ENCODE data around the gene ARHGAP45.
"Not testable (repeated sequence)": the region's sequence is repeated elsewhere in the genome, so short reads cannot be mapped to it uniquely, and the experiment has no call there.

ARHGAP45 gene

DNA sequence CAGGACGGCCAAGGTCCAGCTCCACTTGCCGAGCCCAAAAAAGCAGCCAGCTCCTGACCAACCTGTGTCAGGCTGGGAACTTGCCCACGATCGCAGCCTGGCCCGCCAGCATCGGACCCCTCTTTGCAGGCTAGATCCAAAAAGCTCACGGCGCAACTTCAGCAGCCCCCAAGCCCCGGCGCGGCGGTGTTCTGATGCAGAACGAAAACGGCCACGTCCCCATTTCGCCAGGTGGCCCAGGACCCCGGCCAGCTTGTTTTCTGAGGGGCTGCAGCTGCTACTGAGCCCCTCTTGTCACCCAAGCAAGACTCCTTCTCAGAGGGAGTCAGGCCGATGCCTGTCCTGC lies 47.4 kb upstream of the ARHGAP45 start:
- H2BK5ac ChIP-seq (ENCODE audit: low read length): peak overlapping the region; percentile 0
- H3K27ac ChIP-seq (replicated peaks; ENCODE audit: low read length): no peak overlapping the region
- H3K4ac ChIP-seq (ENCODE audit: low read length): no peak overlapping the region
- no peak overlapping the region for H2BK15ac ChIP-seq (ENCODE audit: low read length)
- H3K14ac ChIP-seq (ENCODE audit: low read length): no peak overlapping the region
- peak overlapping the region; percentile 88 to 98 for H3K4me3 ChIP-seq (ENCODE audit: low read length in 2 of 2)
- peak overlapping the region; percentile 41 for H2AK5ac ChIP-seq (ENCODE audit: low read depth, low read length)
- H3K27me3 ChIP-seq (ENCODE audit: control insufficient read depth in 3 of 3, insufficient read depth in 3 of 3, low read depth in 1 of 3, low read length in 3 of 3): no peaks in the 10 kb centered on the region
- H3K18ac ChIP-seq (ENCODE audit: low read length): peak overlapping the region; percentile 64
- H2BK12ac ChIP-seq (ENCODE audit: low read length): no peak overlapping the region
- H4K8ac ChIP-seq (ENCODE audit: low read depth, low read length): peak overlapping the region; percentile 17
- peaks cover 24 to 37% of the 10 kb centered on the region in 2 donors for H3K4me1 ChIP-seq (ENCODE audit: control insufficient read depth in 2 of 2, insufficient read depth in 1 of 2, low read depth in 1 of 2, low read length in 2 of 2)
- H3K79me1 ChIP-seq (ENCODE audit: low read depth, low read length): peaks cover 47% of the 10 kb centered on the region
- no peak overlapping the region for H2AFZ ChIP-seq (ENCODE audit: low read length)
- peak overlapping the region; percentile 94 for H3K23ac ChIP-seq (ENCODE audit: low read depth, low read length, poor library complexity)
- H3K9me3 ChIP-seq (replicated peaks in 1 of 2; ENCODE audit: control insufficient read depth in 2 of 2, insufficient read depth in 1 of 2, low read depth in 1 of 2, low read length in 2 of 2): no peaks in the 10 kb centered on the region
- H3K9ac ChIP-seq (ENCODE audit: low read depth, low read length, poor library complexity): peak overlapping the region; percentile 98
- peaks cover 0 to 15% of the 10 kb centered on the region in 2 donors for H3K36me3 ChIP-seq (replicated peaks in 1 of 2; ENCODE audit: control insufficient read depth in 2 of 2, insufficient read depth in 2 of 2, low read length in 2 of 2)
- no peak for DNase-seq (ENCODE audit: low spot score)
- H2BK120ac ChIP-seq (ENCODE audit: low read depth, low read length): peak overlapping the region; percentile 61
- H3K4me2 ChIP-seq (ENCODE audit: insufficient read depth, low read length, poor library complexity, severe bottlenecking): peak overlapping the region; percentile 75
- no CpG with 5 or more reads among the region's 18 CpGs for WGBS, 2 donors (ENCODE audit: extremely low coverage in 2 of 2, insufficient read length in 2 of 2, insufficient replicate concordance in 1 of 2)
- H4K91ac ChIP-seq (ENCODE audit: low read depth, low read length, poor library complexity): peak overlapping the region; percentile 92

DNA sequence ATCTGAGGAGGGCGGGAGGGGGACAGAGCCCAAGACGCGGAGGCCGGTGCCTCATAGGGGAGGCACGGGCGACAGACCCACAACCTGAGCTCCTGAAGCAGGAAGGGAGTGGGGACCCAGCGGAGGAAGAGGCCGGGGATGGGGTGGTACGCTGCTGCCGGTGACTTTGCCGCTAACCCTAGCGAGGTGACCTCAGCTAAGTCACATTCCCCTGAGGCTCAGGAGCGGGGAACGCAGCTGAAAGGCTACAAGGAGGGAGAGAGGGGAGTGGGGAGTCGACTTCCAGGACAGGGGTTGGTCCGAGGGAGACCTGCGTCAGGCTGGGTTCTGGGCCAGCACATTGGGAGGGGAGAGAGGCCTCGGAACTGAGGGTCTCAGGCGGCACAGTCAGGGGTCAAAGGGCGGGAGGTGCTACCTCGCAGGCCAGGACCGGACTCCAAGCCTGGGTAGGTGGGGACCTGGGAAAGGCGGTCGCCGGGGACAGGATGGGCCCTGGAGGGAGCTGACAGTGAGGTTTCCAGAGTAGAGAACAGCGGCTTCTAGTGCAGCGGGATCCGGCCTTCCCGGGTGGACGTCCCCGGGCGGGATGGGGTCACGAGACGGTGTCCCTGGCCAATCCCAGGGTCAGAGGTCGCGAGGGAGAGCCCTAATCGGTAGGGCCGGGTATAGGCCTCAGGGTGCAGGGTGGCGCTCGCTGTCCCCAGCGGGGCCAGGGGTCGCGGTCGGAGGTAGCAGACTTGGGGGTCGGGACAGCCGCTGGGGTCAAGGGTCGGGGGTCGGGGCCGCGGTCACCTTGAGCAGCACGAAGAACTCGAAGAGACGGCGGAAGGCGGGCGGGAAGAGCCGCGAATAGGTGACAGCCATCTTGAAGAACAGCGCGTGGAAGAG lies 46.7 kb upstream of the ARHGAP45 start:
- no peak overlapping the region for H2BK12ac ChIP-seq (ENCODE audit: low read length)
- H3K23ac ChIP-seq (ENCODE audit: low read depth, low read length, poor library complexity): peak overlapping the region; percentile 94
- H3K4ac ChIP-seq (ENCODE audit: low read length): no peak overlapping the region
- peaks cover 24 to 37% of the 10 kb centered on the region in 2 donors for H3K4me1 ChIP-seq (ENCODE audit: control insufficient read depth in 2 of 2, insufficient read depth in 1 of 2, low read depth in 1 of 2, low read length in 2 of 2)
- H2BK120ac ChIP-seq (ENCODE audit: low read depth, low read length): peak overlapping the region; percentile 61
- peak overlapping the region; percentile 77 for H2AFZ ChIP-seq (ENCODE audit: low read length)
- no peak overlapping the region for H3K14ac ChIP-seq (ENCODE audit: low read length)
- peak overlapping the region; percentile 98 for H3K9ac ChIP-seq (ENCODE audit: low read depth, low read length, poor library complexity)
- peak overlapping the region; percentile 92 for H4K91ac ChIP-seq (ENCODE audit: low read depth, low read length, poor library complexity)
- peak overlapping the region; percentile 0 for H2BK5ac ChIP-seq (ENCODE audit: low read length)
- peaks cover 41% of the 10 kb centered on the region for H3K79me1 ChIP-seq (ENCODE audit: low read depth, low read length)
- peak overlapping the region; percentile 92 for H3K18ac ChIP-seq (ENCODE audit: low read length)
- peaks cover 0 to 10% of the 10 kb centered on the region in 2 donors for H3K36me3 ChIP-seq (replicated peaks in 1 of 2; ENCODE audit: control insufficient read depth in 2 of 2, insufficient read depth in 2 of 2, low read length in 2 of 2)
- peak overlapping the region; percentile 39 for H2BK15ac ChIP-seq (ENCODE audit: low read length)
- DNase-seq (ENCODE audit: low spot score): no peak
- peak overlapping the region; percentile 75 for H3K4me2 ChIP-seq (ENCODE audit: insufficient read depth, low read length, poor library complexity, severe bottlenecking)
- peak overlapping the region; percentile 88 to 98 for H3K4me3 ChIP-seq (ENCODE audit: low read length in 2 of 2)
- H3K9me3 ChIP-seq (replicated peaks in 1 of 2; ENCODE audit: control insufficient read depth in 2 of 2, insufficient read depth in 1 of 2, low read depth in 1 of 2, low read length in 2 of 2): no peaks in the 10 kb centered on the region
- no peaks in the 10 kb centered on the region for H3K27me3 ChIP-seq (ENCODE audit: control insufficient read depth in 3 of 3, insufficient read depth in 3 of 3, low read depth in 1 of 3, low read length in 3 of 3)
- H4K8ac ChIP-seq (ENCODE audit: low read depth, low read length): peak overlapping the region; percentile 50
- peak overlapping the region; percentile 89 for H2AK5ac ChIP-seq (ENCODE audit: low read depth, low read length)
- H3K27ac ChIP-seq (replicated peaks; ENCODE audit: low read length): no peak overlapping the region
- WGBS, 2 donors (ENCODE audit: extremely low coverage in 2 of 2, insufficient read length in 2 of 2, insufficient replicate concordance in 1 of 2): no CpG with 5 or more reads among the region's 60 CpGs

- DNase-seq (ENCODE audit: low spot score): peak; percentile 98
- WGBS, 2 donors (ENCODE audit: extremely low coverage in 2 of 2, insufficient read length in 2 of 2, insufficient replicate concordance in 1 of 2): no CpG with 5 or more reads among the region's 68 CpGs
- peak within 1 kb of the TSS; percentile 94 for H3K23ac ChIP-seq (ENCODE audit: low read depth, low read length, poor library complexity)
Observed at GRCh38 chr19:1020868-1021425, 46.0 kb upstream of the ARHGAP45 start, which contains the start of gene TMEM259. Gene TMEM259, minus strand, starts transcription at chr19:1021123. Its CDS starts 127 bp downstream, at chr19:1020996.

DNA sequence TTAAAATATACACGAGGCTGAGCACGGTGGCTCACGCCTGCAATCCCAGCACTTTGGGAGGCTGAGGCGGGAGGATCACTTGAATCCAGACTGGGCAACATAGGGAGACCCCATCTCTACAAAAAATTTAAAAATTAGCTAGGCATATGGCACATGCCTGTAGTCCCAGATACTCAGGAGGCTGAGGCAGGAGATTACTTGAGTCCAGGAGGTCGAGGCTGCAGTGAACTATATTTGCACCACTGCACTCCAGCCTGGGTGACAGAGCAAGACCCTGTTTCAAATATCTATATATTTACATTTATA lies 43.1 kb upstream of the ARHGAP45 start:
- not testable (repeated sequence) for H3K4me3 ChIP-seq (ENCODE audit: low read length in 2 of 2); H3K9me3 ChIP-seq (replicated peaks in 1 of 2; ENCODE audit: control insufficient read depth in 2 of 2, insufficient read depth in 1 of 2, low read depth in 1 of 2, low read length in 2 of 2); H2BK15ac ChIP-seq (ENCODE audit: low read length); H2BK5ac ChIP-seq (ENCODE audit: low read length); H3K4me2 ChIP-seq (ENCODE audit: insufficient read depth, low read length, poor library complexity, severe bottlenecking); H4K8ac ChIP-seq (ENCODE audit: low read depth, low read length); H3K27me3 ChIP-seq (ENCODE audit: control insufficient read depth in 3 of 3, insufficient read depth in 3 of 3, low read depth in 1 of 3, low read length in 3 of 3); H2AK5ac ChIP-seq (ENCODE audit: low read depth, low read length); H3K18ac ChIP-seq (ENCODE audit: low read length); H3K27ac ChIP-seq (replicated peaks; ENCODE audit: low read length); H4K91ac ChIP-seq (ENCODE audit: low read depth, low read length, poor library complexity); H2BK120ac ChIP-seq (ENCODE audit: low read depth, low read length); H2BK12ac ChIP-seq (ENCODE audit: low read length); H3K4ac ChIP-seq (ENCODE audit: low read length); DNase-seq (ENCODE audit: low spot score); H3K36me3 ChIP-seq (replicated peaks in 1 of 2; ENCODE audit: control insufficient read depth in 2 of 2, insufficient read depth in 2 of 2, low read length in 2 of 2); H3K9ac ChIP-seq (ENCODE audit: low read depth, low read length, poor library complexity); H2AFZ ChIP-seq (ENCODE audit: low read length); H3K14ac ChIP-seq (ENCODE audit: low read length); H3K23ac ChIP-seq (ENCODE audit: low read depth, low read length, poor library complexity)
- WGBS, 2 donors (ENCODE audit: extremely low coverage in 2 of 2, insufficient read length in 2 of 2, insufficient replicate concordance in 1 of 2): no CpG with 5 or more reads among the region's 5 CpGs
- Histone ChIP-seq H3K79me1 (ENCODE audit: low read depth, low read length) (peaks cover 18% of the 10 kb centered on the region), H3K4me1 (ENCODE audit: control insufficient read depth in 2 of 2, insufficient read depth in 1 of 2, low read depth in 1 of 2, low read length in 2 of 2) (peaks cover 13 to 23% of the 10 kb centered on the region in 2 donors)

More at GRCh38 chr19:1020868-1021425, 46.0 kb upstream of the ARHGAP45 start, which contains the start of gene TMEM259:
- Histone ChIP-seq H3K79me1 (ENCODE audit: low read depth, low read length) (peaks cover 34% of the 10 kb centered on the region), H2BK12ac (ENCODE audit: low read length) (no peak within 1 kb of the TSS), H3K18ac (ENCODE audit: low read length) (peak within 1 kb of the TSS; percentile 92), H3K4me2 (ENCODE audit: insufficient read depth, low read length, poor library complexity, severe bottlenecking) (peak within 1 kb of the TSS; percentile 75), H2BK5ac (ENCODE audit: low read length) (peak within 1 kb of the TSS; percentile 0), H3K4me3 (ENCODE audit: low read length in 2 of 2) (peak within 1 kb of the TSS; percentile 88 to 98), H2BK15ac (ENCODE audit: low read length) (peak within 1 kb of the TSS; percentile 39), H4K91ac (ENCODE audit: low read depth, low read length, poor library complexity) (no peak within 1 kb of the TSS), H3K9ac (ENCODE audit: low read depth, low read length, poor library complexity) (peak within 1 kb of the TSS; percentile 98), H3K36me3 (replicated peaks in 1 of 2; ENCODE audit: control insufficient read depth in 2 of 2, insufficient read depth in 2 of 2, low read length in 2 of 2) (peaks cover 0 to 10% of the 10 kb centered on the region in 2 donors), H4K8ac (ENCODE audit: low read depth, low read length) (peak within 1 kb of the TSS; percentile 50), H3K27me3 (ENCODE audit: control insufficient read depth in 3 of 3, insufficient read depth in 3 of 3, low read depth in 1 of 3, low read length in 3 of 3) (no peaks in the 10 kb centered on the region), H3K14ac (ENCODE audit: low read length) (no peak within 1 kb of the TSS), H2AK5ac (ENCODE audit: low read depth, low read length) (peak within 1 kb of the TSS; percentile 89), H3K4me1 (ENCODE audit: control insufficient read depth in 2 of 2, insufficient read depth in 1 of 2, low read depth in 1 of 2, low read length in 2 of 2) (peaks cover 21 to 37% of the 10 kb centered on the region in 2 donors), H2BK120ac (ENCODE audit: low read depth, low read length) (no peak within 1 kb of the TSS), H3K27ac (replicated peaks; ENCODE audit: low read length) (peak within 1 kb of the TSS; percentile 62), H2AFZ (ENCODE audit: low read length) (peak within 1 kb of the TSS; percentile 77), H3K4ac (ENCODE audit: low read length) (no peak within 1 kb of the TSS), H3K9me3 (replicated peaks in 1 of 2; ENCODE audit: control insufficient read depth in 2 of 2, insufficient read depth in 1 of 2, low read depth in 1 of 2, low read length in 2 of 2) (no peaks in the 10 kb centered on the region)
